Caco-2 (cell line): ENCODE data around the gene AP2A2. TPM values are rescaled to one million over a fixed set of nuclear protein-coding genes. Genes with fewer than 3 reads are reported as not detected.

Source experiments
- BruUV-seq: library from RNA; stranded (reverse); fragments of 400-500 nt; replicated peaks from 2 replicates; lab custom pipeline; 2021; lab: Mats Ljungman, UMichigan
- CTCF ChIA-PET: fragments of 300-600 bp; sonication (Branson Sonifier 250); formaldehyde crosslinking; loops from one replicate; lab custom pipeline; 2022; ENCODE audit warnings: antibody characterized with exemption; lab: Charles Lee
- POLR2A ChIA-PET: fragments of 300-600 bp; sonication (Branson Sonifier 250); formaldehyde crosslinking; loops from one replicate; lab custom pipeline; 2022; ENCODE audit warnings: antibody characterized with exemption; lab: Charles Lee
- DNase-seq, 2 experiments: peaks; one replicate each; pipeline versions ENCODE4 v3.0.0 to v3.0.0-alpha.2; 2020 to 2022
- H3K27me3 ChIP-seq: replicated peaks from 2 replicates; pipeline ENCODE4 v1.6.0; 2011; ENCODE audit warnings: low read length; ENCODE audit not compliant: control insufficient read depth, insufficient read depth
- H3K36me3 ChIP-seq: 2 replicates; pipeline ENCODE4 v1.5.1; 2011; ENCODE audit warnings: low read length; ENCODE audit not compliant: control insufficient read depth, insufficient read depth
- H3K4me1 ChIP-seq: fragments of 250-450 bp; sonication (Bioruptor Pico); 2 replicates; pipeline ENCODE4 v1.5.1; 2020; ENCODE audit warnings: mild to moderate bottlenecking
- H3K4me3 ChIP-seq: 2 replicates; pipeline ENCODE4 v1.5.1; 2011; ENCODE audit warnings: low read depth, mild to moderate bottlenecking, control low read depth, low read length
- H3K9me3 ChIP-seq: fragments of 250-450 bp; sonication (Bioruptor Pico); 2 replicates; pipeline ENCODE4 v1.5.1; 2020; ENCODE audit warnings: mild to moderate bottlenecking, moderate library complexity
- H3K27ac Mint-ChIP-seq: one replicate; pipeline ENCODE4 v1.8.0; 2022; ENCODE audit warnings: mixed read lengths; ENCODE audit not compliant: unreplicated experiment
- H3K27me3 Mint-ChIP-seq: one replicate; pipeline ENCODE4 v1.8.0; 2022; ENCODE audit warnings: mixed read lengths; ENCODE audit not compliant: insufficient read depth, unreplicated experiment
- H3K36me3 Mint-ChIP-seq: one replicate; pipeline ENCODE4 v1.8.0; 2022; ENCODE audit warnings: mild to moderate bottlenecking, mixed read lengths; ENCODE audit not compliant: insufficient read depth, unreplicated experiment
- H3K4me1 Mint-ChIP-seq: one replicate; pipeline ENCODE4 v1.8.0; 2022; ENCODE audit warnings: low read depth, mixed read lengths; ENCODE audit not compliant: unreplicated experiment
- H3K4me3 Mint-ChIP-seq: one replicate; pipeline ENCODE4 v1.8.0; 2022; ENCODE audit warnings: mild to moderate bottlenecking, moderate library complexity, mixed read lengths; ENCODE audit not compliant: unreplicated experiment
- H3K9me3 Mint-ChIP-seq: one replicate; pipeline ENCODE4 v1.8.0; 2022; ENCODE audit warnings: mixed read lengths; ENCODE audit not compliant: unreplicated experiment
- CTCF ChIP-seq, 2 experiments: fragments of 200-600 bp in 1 of 2; IDR thresholded peaks; 1 replicate in 1 of 2; 2 replicates in 1 of 2; pipeline versions ENCODE4 v1.5.1 to v1.8.0; 2011 to 2022; ENCODE audit warnings: antibody characterized with exemption in 1 of 2, control low read depth in 1 of 2, inconsistent platforms in 1 of 2, low read depth in 1 of 2, low read length in 1 of 2, mild to moderate bottlenecking in 1 of 2, moderate library complexity in 1 of 2; ENCODE audit not compliant: insufficient read depth in 1 of 2, severe bottlenecking in 1 of 2, unreplicated experiment in 1 of 2
- intact Hi-C: fragments of 100-400 bp; cut with micrococcal nuclease; formaldehyde crosslinking; loops from one replicate; pipeline ENCODE4 v1.10.0; 2022; ENCODE audit not compliant: unreplicated experiment
- total RNA-seq: library from RNA; stranded (reverse); gene quantifications from 2 replicates; pipeline ENCODE4 v1.2.3, GENCODE V29; 2022

AP2A2 gene
- total RNA-seq, 1 experiment from 2014 or later, result 130 TPM

GRCh38 chr11:931385-931784 lies 5.7 kb downstream of the AP2A2 start:
- Mint-ChIP-seq H3K27ac (no peak overlapping the region), H3K36me3 (peaks cover 47% of the 10 kb centered on the region), H3K4me3 (no peak overlapping the region), H3K27me3 (no peaks in the 10 kb centered on the region), H3K4me1 (peaks cover 12% of the 10 kb centered on the region), H3K9me3 (no peaks in the 10 kb centered on the region)
- POLR2A ChIA-PET, result no interaction called here
- no peaks in the 10 kb centered on the region for H3K27me3 ChIP-seq
- no TSS peak for BruUV-seq
- no peak for TF ChIP-seq CTCF (IDR thresholded peaks at IDR 0.05; ENCODE audit: insufficient read depth in 1 of 2, low read depth in 1 of 2, low read length in 1 of 2, severe bottlenecking in 1 of 2, unreplicated experiment in 1 of 2)
- intact Hi-C loops, result no loop called here
- CTCF ChIA-PET, result no interaction called here
- H3K36me3 ChIP-seq, result no peaks in the 10 kb centered on the region
- H3K4me3 ChIP-seq, result no peak overlapping the region
- DNase-seq, result no peak
- H3K9me3 ChIP-seq, result no peaks in the 10 kb centered on the region
- H3K4me1 ChIP-seq, result peaks cover 21% of the 10 kb centered on the region

DNA sequence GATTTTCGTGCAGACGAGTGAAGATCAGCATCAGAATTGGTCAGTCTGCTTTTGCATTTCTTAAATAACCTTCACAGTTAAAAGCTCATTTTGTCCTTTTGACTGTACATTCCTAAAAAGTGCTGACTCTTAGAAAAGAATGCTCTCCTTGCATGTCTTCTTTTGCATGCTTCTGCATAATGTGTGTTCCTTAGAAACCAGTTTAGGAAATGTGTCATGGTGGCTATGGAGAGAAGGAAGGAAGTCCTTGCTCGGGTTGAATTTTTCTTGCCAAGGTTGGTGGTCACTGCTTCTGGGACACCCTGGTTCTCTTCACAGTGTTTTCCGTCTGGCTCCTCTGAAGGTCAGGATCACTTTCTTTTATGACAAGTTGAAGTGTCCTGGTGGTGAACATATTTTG lies 6.8 kb downstream of the AP2A2 start:
- no peak overlapping the region for H3K4me3 Mint-ChIP-seq
- intact Hi-C loops, result no loop called here
- H3K9me3 Mint-ChIP-seq, result no peaks in the 10 kb centered on the region
- no peak for TF ChIP-seq CTCF (IDR thresholded peaks at IDR 0.05; ENCODE audit: insufficient read depth in 1 of 2, low read depth in 1 of 2, low read length in 1 of 2, severe bottlenecking in 1 of 2, unreplicated experiment in 1 of 2)
- peaks cover 12% of the 10 kb centered on the region for H3K4me1 Mint-ChIP-seq
- CTCF ChIA-PET, result no interaction called here
- no peak for DNase-seq
- BruUV-seq, result no TSS peak
- H3K27ac Mint-ChIP-seq, result no peak overlapping the region
- no peaks in the 10 kb centered on the region for H3K36me3 ChIP-seq
- H3K36me3 Mint-ChIP-seq, result peaks cover 36% of the 10 kb centered on the region
- H3K4me3 ChIP-seq, result no peak overlapping the region
- peaks cover 21% of the 10 kb centered on the region for H3K4me1 ChIP-seq
- POLR2A ChIA-PET, result no interaction called here
- H3K9me3 ChIP-seq, result no peaks in the 10 kb centered on the region
- no peaks in the 10 kb centered on the region for H3K27me3 Mint-ChIP-seq
- H3K27me3 ChIP-seq, result no peaks in the 10 kb centered on the region

DNA sequence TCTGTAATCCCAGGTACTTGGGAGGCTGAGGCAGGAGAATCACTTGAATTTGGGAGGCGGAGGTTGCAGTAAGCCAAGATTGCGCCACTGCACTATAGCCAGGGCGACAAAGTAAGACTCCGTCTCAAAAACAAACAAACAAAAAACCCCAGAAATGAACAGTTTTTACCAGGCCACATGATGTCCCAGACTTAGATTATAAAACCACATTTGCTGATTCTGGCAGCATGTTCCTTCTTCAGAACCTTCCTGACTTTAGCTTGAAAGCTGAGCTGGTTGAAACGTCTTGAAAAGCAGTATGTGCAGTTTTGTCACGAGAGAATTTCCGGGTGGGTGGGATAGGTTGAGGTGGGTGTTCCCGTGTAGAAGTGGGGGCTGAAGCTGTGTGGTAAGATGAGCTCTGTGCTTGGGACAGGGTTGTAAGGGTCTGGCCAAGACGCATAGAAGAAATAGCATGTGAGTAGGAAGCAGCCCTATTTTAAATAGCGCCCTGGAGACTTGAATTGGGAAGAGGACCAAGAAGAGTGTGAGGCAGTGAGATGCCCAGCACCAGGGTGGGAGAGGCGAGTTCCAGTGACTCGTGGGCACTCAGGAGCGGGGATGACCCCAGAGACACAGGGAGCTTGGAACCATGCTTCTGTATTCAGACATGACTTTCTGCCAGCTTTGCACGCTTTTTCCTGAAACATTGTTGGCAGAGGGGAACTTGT lies 7.6 kb downstream of the AP2A2 start:
- no peaks in the 10 kb centered on the region for H3K27me3 ChIP-seq
- ChIA-PET CTCF (no interaction called here), POLR2A (interaction anchor here (0.6 kb wide), 1 partner anchor 41 kb away, joined by 3 read pairs; no protein-coding TSS in a partner anchor)
- peaks cover 36% of the 10 kb centered on the region for H3K36me3 Mint-ChIP-seq
- no peak for TF ChIP-seq CTCF (IDR thresholded peaks at IDR 0.05; ENCODE audit: insufficient read depth in 1 of 2, low read depth in 1 of 2, low read length in 1 of 2, severe bottlenecking in 1 of 2, unreplicated experiment in 1 of 2)
- peaks cover 19% of the 10 kb centered on the region for H3K4me1 ChIP-seq
- intact Hi-C loops, result no loop called here
- no peaks in the 10 kb centered on the region for H3K9me3 Mint-ChIP-seq
- H3K27me3 Mint-ChIP-seq, result no peaks in the 10 kb centered on the region
- no peaks in the 10 kb centered on the region for H3K9me3 ChIP-seq
- no peak overlapping the region for H3K4me3 Mint-ChIP-seq
- no TSS peak for BruUV-seq
- peaks cover 16% of the 10 kb centered on the region for H3K4me1 Mint-ChIP-seq
- DNase-seq, result no peak
- H3K36me3 ChIP-seq, result no peaks in the 10 kb centered on the region
- no peak overlapping the region for H3K4me3 ChIP-seq
- H3K27ac Mint-ChIP-seq, result no peak overlapping the region
